Omental fat pad (tissue), 4 donors: Measurements from ENCODE around the gene CCNYL1. TPM values are rescaled to one million over a fixed set of nuclear protein-coding genes. Genes with fewer than 3 reads are reported as not detected.
"Not testable (repeated sequence)": the region's sequence is repeated elsewhere in the genome, so short reads cannot be mapped to it uniquely, and the experiment has no call there.

Source experiments
- ATAC-seq: fragments of 150-250 bp; one replicate; pipeline ENCODE4 v1.9.1; 2016; ENCODE audit warnings: mild to moderate bottlenecking, moderate library complexity; ENCODE audit not compliant: low FRiP score
- DNase-seq: peaks from one replicate; pipeline ENCODE4 v3.0.0-alpha.2; 2019; ENCODE audit warnings: low spot score
- CTCF ChIP-seq, 3 donors: fragments of 450-650 bp; IDR thresholded peaks; one replicate each; pipeline ENCODE4 v1.5.1; 2016 to 2017; ENCODE audit warnings: antibody characterized with exemption in 3 of 3, mild to moderate bottlenecking in 3 of 3, moderate library complexity in 2 of 3
- total RNA-seq, 4 donors: library from RNA; depleted of rRNA; stranded (reverse); fragments of >200 nt; gene quantifications; one replicate each; pipeline ENCODE4 v1.1.0, GENCODE V29; 2016

Gene CCNYL1
- total RNA-seq, 4 donors from 2014 or later, result 23.2 to 58.4 (median 26.0) TPM

GRCh38 chr2:207688597-207688996 is 22.8 kb upstream of the CCNYL1 start:
- no peak for TF ChIP-seq CTCF (IDR thresholded peaks at IDR 0.05)
- ATAC-seq, result no peak
- no peak for DNase-seq

GRCh38 chr2:207690845-207691461 is 20.5 kb upstream of the CCNYL1 start:
- not testable (repeated sequence) for ATAC-seq, DNase-seq

GRCh38 chr2:207692206-207693065 is 19.0 kb upstream of the CCNYL1 start:
- DNase-seq (no peak), ATAC-seq (no peak)
- TF ChIP-seq CTCF (IDR thresholded peaks at IDR 0.05), result no peak

DNA sequence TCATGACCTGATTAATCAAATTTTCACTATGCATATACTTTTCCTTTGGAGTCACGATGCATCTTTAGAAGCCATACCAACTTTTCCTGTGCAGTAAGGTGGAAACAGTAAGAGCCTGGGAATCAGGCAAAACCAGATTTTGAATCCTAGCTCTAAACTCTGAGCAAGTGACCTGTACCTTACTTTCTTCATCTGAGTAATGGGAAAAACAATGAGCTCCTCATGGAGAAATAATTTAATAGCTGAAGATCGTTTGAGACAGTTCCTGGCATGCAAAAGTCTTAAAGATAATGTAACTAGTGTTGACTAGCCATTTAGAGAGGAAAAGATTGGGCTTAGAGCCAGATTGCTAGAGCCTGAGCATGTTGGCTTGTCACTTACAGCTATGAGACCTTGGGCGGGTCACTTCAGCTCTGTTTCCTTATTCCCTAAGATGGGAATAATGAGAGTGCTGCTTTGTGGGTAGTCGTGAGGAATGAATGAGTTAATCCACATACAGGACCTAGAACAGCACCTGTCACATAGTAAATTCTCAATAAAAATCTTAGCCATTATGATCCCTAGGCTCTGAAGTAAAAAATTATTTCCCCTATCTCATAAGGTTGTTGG is 17.7 kb upstream of the CCNYL1 start:
- no peak for TF ChIP-seq CTCF (IDR thresholded peaks at IDR 0.05)
- ATAC-seq (no peak), DNase-seq (no peak)

DNA sequence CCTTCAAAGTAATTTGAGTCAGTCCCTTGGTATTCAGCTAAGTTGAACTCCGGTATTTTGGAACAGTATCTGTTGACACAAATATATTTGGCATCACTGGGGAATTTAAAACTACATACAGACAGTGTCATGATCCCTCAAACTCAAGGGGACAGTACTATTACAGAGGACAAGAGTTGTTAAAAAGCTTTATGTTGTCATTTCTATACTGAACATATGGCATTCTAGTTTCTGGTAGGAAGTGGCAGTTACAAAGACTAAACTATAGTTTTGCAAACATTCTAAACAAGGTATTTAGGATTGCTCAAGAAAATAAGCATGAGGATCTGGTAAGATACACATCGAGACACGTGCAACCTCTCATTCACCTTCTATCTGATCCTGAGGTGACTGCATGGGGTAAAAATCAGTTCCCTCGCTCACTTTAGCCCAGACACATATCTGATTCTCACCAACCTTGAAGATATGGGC is 16.6 kb upstream of the CCNYL1 start:
- DNase-seq (no peak), ATAC-seq (peak; percentile 53)
- TF ChIP-seq CTCF (IDR thresholded peaks at IDR 0.05), result no peak

GRCh38 chr2:207695293-207695692 is 16.1 kb upstream of the CCNYL1 start:
- no peak for TF ChIP-seq CTCF (IDR thresholded peaks at IDR 0.05)
- ATAC-seq (no peak), DNase-seq (no peak)

DNA sequence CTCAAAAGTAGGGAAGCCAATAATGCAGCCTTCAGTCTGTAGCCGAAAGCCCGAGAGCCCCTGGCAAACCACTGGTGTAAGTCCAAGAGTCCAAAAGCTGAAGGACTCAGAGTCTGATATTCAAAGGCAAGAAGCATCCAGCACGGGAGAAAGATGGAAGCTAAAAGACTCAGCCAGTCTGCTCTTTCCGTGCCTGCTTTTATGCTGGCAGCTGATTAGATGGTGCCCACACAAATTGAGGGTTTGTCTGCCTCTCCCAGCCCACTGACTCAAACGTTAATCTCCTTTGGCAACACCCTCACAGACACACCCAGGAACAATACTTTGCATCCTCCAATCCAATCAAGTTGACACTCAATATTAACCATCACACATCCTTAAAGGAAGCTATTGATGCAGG is 14.5 kb upstream of the CCNYL1 start:
- not testable (repeated sequence) for ATAC-seq, DNase-seq
